Loucy (cell line): ENCODE results near the gene PGS1.

Source experiments
- H2AFZ ChIP-seq: fragments of 200-600 bp; sonication (generic); 2 replicates; pipeline ENCODE4 v1.6.0; 2016; ENCODE audit warnings: antibody characterized with exemption, mild to moderate bottlenecking, low read length, moderate library complexity
- H3F3A ChIP-seq: fragments of 200-600 bp; 2 replicates; pipeline ENCODE4 v1.6.0; 2016; ENCODE audit warnings: antibody characterized with exemption, low read depth, mild to moderate bottlenecking
- H3K27me3 ChIP-seq: fragments of 200-600 bp; sonication (generic); 2 replicates; pipeline ENCODE4 v1.6.1; 2014; ENCODE audit warnings: low read length, mild to moderate bottlenecking; ENCODE audit not compliant: insufficient read depth, poor library complexity, severe bottlenecking
- H3K36me3 ChIP-seq: fragments of 200-600 bp; sonication (generic); 2 replicates; pipeline ENCODE4 v1.6.1; 2016; ENCODE audit warnings: low read length; ENCODE audit not compliant: insufficient read depth
- H3K4me1 ChIP-seq: fragments of 200-600 bp; sonication (generic); 2 replicates; pipeline ENCODE4 v1.5.1; 2014; ENCODE audit warnings: low read length, mild to moderate bottlenecking; ENCODE audit not compliant: insufficient read depth, poor library complexity, severe bottlenecking
- H3K4me2 ChIP-seq: fragments of 200-600 bp; sonication (generic); 2 replicates; pipeline ENCODE4 v1.6.0; 2014; ENCODE audit warnings: antibody characterized with exemption, low read length, low read depth, mild to moderate bottlenecking; ENCODE audit not compliant: poor library complexity, severe bottlenecking
- H3K4me3 ChIP-seq: fragments of 200-600 bp; sonication (generic); 2 replicates; pipeline ENCODE4 v1.5.1; 2014; ENCODE audit warnings: low read length, mild to moderate bottlenecking, mixed read lengths; ENCODE audit not compliant: poor library complexity, severe bottlenecking
- H3K79me2 ChIP-seq: fragments of 200-600 bp; sonication (generic); 2 replicates; pipeline ENCODE4 v1.6.1; 2014; ENCODE audit warnings: low read length; ENCODE audit not compliant: insufficient read depth
- H3K9ac ChIP-seq: fragments of 200-600 bp; sonication (generic); 2 replicates; pipeline ENCODE4 v1.6.0; 2014; ENCODE audit warnings: mild to moderate bottlenecking, low read depth, low read length, moderate library complexity; ENCODE audit not compliant: poor library complexity, severe bottlenecking
- H3K9me2 ChIP-seq: fragments of 200-600 bp; sonication (generic); replicated peaks from 2 replicates; pipeline ENCODE4 v1.6.1; 2016; ENCODE audit warnings: low read depth, low read length, mixed read lengths
- H3K9me3 ChIP-seq: fragments of 200-600 bp; sonication (generic); 2 replicates; pipeline ENCODE4 v1.6.1; 2014; ENCODE audit warnings: mild to moderate bottlenecking, antibody characterized with exemption, low read length, low read depth; ENCODE audit not compliant: insufficient read depth
- H4K20me1 ChIP-seq: fragments of 200-600 bp; sonication (generic); 2 replicates; pipeline ENCODE4 v1.6.0; 2014; ENCODE audit warnings: antibody characterized with exemption, low read length, mild to moderate bottlenecking; ENCODE audit not compliant: insufficient read depth, poor library complexity, severe bottlenecking
- EZH2phosphoT487 ChIP-seq: fragments of 200-600 bp; IDR thresholded peaks from 2 replicates; pipeline ENCODE4 v1.6.1; 2018; ENCODE audit warnings: antibody characterized with exemption, mild to moderate bottlenecking, moderate library complexity, borderline replicate concordance
- TF ChIP-seq, protein P1 (sequence below): fragments of 200-600 bp; sonication (generic); conservative IDR thresholded peaks from 2 replicates; pipeline ENCODE4 v1.5.1; 2014; ENCODE audit warnings: mild to moderate bottlenecking, antibody characterized with exemption, low read length

Gene PGS1

DNA sequence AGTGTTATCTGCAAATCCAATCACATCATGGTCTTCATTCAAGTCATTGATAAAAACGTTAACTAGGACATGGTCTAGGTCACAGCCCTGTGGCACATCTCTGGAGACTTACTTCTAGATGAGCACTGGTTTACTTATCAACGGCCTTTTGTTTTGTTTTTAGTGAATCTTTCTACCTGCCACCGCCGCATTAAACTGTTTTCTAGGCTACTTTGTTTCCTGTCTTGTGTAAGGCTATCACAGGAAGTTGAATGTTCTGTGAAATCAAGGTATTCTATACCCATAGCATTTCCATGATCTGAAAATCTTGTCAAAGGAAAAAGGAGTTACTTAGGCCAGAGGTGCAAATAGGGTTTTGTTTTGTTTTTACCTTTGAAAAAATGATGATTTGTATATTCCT lies 45.5 kb upstream of the PGS1 start:
- Histone ChIP-seq H2AFZ (no peak overlapping the region), H4K20me1 (no peaks in the 10 kb centered on the region), H3F3A (no peaks in the 10 kb centered on the region), H3K36me3 (no peaks in the 10 kb centered on the region), H3K9ac (no peak overlapping the region), H3K9me3 (no peaks in the 10 kb centered on the region), H3K79me2 (no peaks in the 10 kb centered on the region), H3K4me1 (peaks cover 6% of the 10 kb centered on the region), H3K4me3 (no peak overlapping the region), H3K4me2 (no peak overlapping the region), H3K27me3 (no peaks in the 10 kb centered on the region), H3K9me2 (no peaks in the 10 kb centered on the region)
- TF ChIP-seq, protein P1, sequence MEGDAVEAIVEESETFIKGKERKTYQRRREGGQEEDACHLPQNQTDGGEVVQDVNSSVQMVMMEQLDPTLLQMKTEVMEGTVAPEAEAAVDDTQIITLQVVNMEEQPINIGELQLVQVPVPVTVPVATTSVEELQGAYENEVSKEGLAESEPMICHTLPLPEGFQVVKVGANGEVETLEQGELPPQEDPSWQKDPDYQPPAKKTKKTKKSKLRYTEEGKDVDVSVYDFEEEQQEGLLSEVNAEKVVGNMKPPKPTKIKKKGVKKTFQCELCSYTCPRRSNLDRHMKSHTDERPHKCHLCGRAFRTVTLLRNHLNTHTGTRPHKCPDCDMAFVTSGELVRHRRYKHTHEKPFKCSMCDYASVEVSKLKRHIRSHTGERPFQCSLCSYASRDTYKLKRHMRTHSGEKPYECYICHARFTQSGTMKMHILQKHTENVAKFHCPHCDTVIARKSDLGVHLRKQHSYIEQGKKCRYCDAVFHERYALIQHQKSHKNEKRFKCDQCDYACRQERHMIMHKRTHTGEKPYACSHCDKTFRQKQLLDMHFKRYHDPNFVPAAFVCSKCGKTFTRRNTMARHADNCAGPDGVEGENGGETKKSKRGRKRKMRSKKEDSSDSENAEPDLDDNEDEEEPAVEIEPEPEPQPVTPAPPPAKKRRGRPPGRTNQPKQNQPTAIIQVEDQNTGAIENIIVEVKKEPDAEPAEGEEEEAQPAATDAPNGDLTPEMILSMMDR = no peak
- no peak for TF ChIP-seq EZH2phosphoT487

GRCh38 chr17:78335209-78335608 lies 43.2 kb upstream of the PGS1 start:
- H3K4me2 ChIP-seq = no peak overlapping the region
- no peaks in the 10 kb centered on the region for H3K27me3 ChIP-seq
- no peak overlapping the region for H3K4me3 ChIP-seq
- H3K36me3 ChIP-seq = no peaks in the 10 kb centered on the region
- no peaks in the 10 kb centered on the region for H3K4me1 ChIP-seq
- H3K79me2 ChIP-seq = no peaks in the 10 kb centered on the region
- no peak overlapping the region for H3K9ac ChIP-seq
- H4K20me1 ChIP-seq = no peaks in the 10 kb centered on the region
- H3F3A ChIP-seq = no peaks in the 10 kb centered on the region
- H2AFZ ChIP-seq = no peak overlapping the region
- no peaks in the 10 kb centered on the region for H3K9me2 ChIP-seq
- TF ChIP-seq, protein P1 = no peak
- no peak for TF ChIP-seq EZH2phosphoT487
- H3K9me3 ChIP-seq = no peaks in the 10 kb centered on the region

- no peaks in the 10 kb centered on the region for H4K20me1 ChIP-seq
- no peak overlapping the region for H2AFZ ChIP-seq
- no peaks in the 10 kb centered on the region for H3K9me2 ChIP-seq
- H3K36me3 ChIP-seq = no peaks in the 10 kb centered on the region
- H3K4me2 ChIP-seq = no peak overlapping the region
- TF ChIP-seq, protein P1 = no peak
- no peak for TF ChIP-seq EZH2phosphoT487
- H3K9ac ChIP-seq = no peak overlapping the region
- H3F3A ChIP-seq = no peaks in the 10 kb centered on the region
- no peaks in the 10 kb centered on the region for H3K4me1 ChIP-seq
- no peaks in the 10 kb centered on the region for H3K9me3 ChIP-seq
- H3K4me3 ChIP-seq = no peak overlapping the region
- H3K79me2 ChIP-seq = no peaks in the 10 kb centered on the region
- no peaks in the 10 kb centered on the region for H3K27me3 ChIP-seq
Observed at GRCh38 chr17:78337244-78338109, 41.0 kb upstream of the PGS1 start.
